Activated CD4-positive, alpha-beta T cell treated with anti-CD3 and anti-CD28 coated beads, Interleukin-2, amount 50 U/mL, for 16 hours (primary cell): ENCODE data around the gene CHI3L1.
"Not testable (repeated sequence)": the region's sequence is repeated elsewhere in the genome, so short reads cannot be mapped to it uniquely, and the experiment has no call there.

Experiments
- DNase-seq: peaks from one replicate; pipeline ENCODE4 v3.0.0-alpha.2; 2020

The CHI3L1 gene

DNA sequence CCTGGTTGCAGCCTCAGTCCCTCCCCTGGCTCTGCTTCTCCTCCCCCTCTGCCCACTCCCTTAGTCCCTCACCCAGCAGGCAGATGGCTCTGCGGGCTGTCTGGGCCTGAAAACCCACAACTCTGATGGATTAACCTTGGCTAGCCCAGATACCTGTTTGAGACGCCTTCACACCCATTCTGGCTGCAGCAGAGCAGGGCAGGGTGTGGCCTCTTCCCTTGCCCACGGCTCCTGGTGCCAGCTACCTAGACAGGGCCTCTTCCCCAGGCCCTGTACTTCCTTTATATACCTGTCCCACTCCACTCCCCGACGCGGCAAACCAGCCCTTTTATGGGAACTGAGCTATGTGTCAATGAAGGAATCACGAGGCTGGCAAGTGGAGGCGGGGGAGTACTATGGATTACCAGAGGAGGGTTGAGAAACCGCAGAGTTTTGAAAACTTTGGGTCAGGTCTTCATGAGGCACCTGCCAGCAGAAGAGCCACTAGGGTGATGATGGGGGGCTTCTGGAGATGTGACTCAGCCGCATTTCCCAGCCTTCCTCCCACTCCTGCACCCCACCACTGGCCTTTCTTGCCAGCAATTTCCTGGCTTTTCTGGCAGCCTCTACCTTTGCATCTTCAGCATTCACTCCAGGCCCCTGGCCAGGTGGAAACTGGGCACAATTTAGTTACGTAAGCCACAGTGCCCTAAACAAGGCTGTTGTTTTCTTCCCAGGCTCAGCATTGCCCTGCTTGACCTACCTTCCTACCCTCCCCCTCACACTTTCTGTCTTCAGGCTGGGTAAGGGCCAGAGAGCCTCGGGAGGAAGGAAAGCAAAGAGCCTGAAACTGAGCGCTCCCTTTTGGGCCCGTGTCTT is at the start of gene CHI3L1:
CHI3L1 (minus strand) TSS at position 259 of the 858 bp plus-strand sequence; CDS start at position 178, 81 bp downstream.
- DNase-seq, result no peak

- DNase-seq, result not testable (repeated sequence)
Measured at GRCh38 chr1:203234901-203235300, 48.4 kb upstream of the CHI3L1 start.

DNA sequence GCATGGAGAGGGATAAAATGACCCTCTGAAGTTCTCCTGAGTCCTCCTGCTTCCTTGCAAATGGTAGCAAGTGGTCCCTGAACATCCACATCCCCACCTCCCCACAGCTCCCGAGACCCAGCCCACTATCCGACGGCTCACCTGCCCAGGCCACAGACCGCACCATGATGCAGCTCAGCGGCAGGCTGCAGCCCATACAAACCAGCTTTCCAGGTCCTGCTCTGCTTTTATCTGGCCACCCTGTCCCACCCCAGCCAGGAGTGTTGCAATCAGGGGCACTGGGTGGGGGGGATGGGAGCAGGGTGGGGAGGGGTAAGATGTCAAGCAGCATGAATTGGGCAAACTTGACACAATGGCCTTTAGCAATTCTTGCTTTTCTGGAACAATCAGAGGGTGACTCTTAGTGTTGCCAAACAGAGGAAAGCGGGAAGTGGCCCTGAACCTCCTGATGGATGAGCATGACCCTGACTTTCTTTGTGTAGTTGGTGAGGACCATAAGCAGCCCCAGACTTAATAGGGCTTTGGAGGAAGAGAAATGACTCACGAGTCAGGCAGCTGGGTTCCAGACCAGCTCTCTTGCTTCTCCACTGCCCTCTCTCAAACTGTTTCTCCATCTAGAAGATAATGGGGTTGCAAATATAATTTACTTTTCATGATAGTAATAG is 43.1 kb upstream of the CHI3L1 start, which contains the start of gene CHIT1:
CHIT1 (minus strand) TSS at position 203 of the 665 bp plus-strand sequence; CDS start at position 166, 37 bp downstream.
- no peak for DNase-seq

GRCh38 chr1:203228670-203229069 is 42.2 kb upstream of the CHI3L1 start:
- DNase-seq, result no peak

- no peak for DNase-seq
Measured at GRCh38 chr1:203227371-203228083, 41.0 kb upstream of the CHI3L1 start.

DNA sequence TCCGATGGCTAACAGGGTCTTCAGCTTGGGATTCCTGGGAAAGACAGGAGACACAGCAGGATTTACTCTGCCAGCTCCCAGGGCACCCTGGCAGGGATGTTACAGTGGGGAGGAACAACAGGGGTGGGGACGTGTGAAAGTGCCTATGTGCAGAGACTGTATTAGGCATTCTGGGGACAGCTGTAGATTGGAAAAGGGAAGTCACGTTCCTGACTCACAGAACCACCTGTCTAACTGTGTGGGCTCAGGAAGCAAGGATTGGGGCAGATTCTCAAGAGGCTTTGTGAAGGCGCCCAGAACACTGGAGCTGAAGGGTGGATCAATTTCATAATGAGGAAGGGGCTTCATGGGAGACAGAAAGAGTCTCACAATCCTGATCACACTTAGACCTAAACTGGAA is 38.6 kb upstream of the CHI3L1 start:
- no peak for DNase-seq

DNA sequence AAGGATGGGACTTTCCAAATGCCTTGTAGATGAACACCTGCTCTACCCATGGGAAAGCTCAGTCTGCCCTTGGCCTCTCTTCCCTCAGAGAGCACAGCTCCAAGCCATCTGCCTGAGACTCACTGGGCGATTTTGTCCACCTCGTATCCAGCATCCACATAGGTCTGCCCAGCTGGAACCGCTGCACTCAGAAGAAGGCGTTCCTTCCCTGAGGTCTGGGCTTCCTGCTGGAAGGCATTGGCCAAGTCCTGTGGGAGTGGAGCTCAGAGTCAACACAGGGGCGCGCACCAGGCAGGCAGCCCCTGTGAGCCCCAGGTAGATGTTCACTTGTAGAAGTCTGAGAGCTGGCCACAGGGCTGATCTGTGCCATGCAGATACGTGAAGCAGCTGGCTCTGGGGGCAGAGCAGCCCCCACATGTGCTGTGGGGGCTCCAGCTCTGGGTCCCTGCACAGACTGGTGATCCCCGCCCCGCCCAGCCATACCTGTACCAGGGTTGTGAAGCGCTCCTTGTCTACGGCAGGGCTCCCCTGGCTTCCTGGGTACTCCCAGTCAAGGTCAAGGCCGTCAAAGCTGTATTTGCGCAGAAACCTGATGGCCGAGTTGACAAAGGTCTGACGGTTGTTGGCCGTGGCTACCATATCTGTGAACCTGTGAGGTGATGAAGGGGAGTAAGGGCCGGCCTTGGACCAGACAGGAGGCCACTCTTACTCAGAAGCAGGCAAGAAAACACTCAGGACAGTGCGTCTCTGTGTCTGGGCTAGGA is 36.7 kb upstream of the CHI3L1 start:
- no peak for DNase-seq

- no peak for DNase-seq
Measured at GRCh38 chr1:203219934-203220333, 33.4 kb upstream of the CHI3L1 start.

- no peak for DNase-seq
Measured at GRCh38 chr1:203219171-203219570, 32.7 kb upstream of the CHI3L1 start.

DNA sequence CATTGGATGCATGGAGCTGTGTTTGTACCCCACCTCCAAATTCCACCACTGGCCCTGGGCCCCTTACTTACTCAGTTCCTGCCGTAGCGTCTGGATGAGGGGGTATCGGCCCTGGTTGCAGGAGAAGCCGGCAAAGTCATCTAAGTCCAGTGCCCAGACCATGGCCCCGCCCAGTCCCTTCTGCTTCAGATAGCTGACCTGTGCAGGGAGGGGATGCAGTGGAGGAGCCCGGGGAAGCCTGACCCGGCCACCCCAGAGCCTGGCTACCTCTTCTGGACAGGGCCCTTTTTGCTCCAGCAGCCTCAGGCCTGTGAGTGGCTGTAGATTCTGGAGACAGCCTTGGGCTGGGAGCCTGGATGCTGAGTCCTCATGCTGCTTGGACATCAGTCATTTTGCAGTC is 31.2 kb upstream of the CHI3L1 start:
- no peak for DNase-seq

DNA sequence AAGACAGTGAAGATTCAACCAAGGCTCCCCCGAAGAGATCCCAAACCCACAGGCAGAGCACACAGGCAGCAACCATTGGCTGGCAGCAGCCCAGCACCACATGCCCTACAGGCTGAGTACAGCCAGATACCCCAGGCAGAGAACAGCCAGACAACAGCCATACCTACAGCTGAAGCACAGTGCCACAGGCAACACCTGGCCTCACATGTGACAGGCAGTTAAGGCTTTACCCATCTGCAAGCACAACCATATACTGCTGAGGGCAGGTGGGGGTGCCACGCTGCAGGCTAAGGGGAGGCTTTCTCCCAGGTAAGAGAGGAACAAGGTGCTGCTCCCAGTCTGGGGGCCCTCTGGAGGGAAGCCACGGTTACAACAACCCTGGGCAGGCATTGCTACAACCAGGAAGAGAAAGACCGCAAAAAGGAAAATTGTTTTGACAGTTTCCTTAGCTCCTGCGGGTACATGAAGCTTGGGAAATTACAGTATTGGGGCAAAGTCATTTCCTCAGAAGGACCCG is 30.7 kb upstream of the CHI3L1 start:
- DNase-seq, result no peak

GRCh38 chr1:203216274-203217138 is 30.0 kb upstream of the CHI3L1 start:
- DNase-seq, result peak; percentile 61

DNA sequence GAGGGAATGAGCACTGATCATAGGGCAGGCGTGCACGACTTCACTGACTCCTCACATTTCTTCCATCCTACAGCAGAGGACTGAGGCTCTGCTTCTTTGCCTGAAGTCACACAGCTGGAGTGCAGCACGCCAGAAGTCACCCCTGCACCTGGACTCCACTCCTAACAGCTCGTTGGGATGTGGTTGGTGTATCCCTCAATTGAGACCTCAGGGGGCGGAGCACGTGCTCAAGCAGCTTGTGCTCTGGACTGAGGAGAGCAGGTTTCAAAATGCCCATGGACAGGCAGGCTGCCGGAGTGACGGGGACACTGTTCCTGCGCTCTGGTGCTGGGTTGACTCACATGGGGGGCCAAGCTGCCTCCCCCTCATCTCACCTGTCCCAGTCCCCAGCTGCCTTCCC is 29.1 kb upstream of the CHI3L1 start:
- DNase-seq, result no peak

- no peak for DNase-seq
Measured at GRCh38 chr1:203214871-203215270, 28.4 kb upstream of the CHI3L1 start.

GRCh38 chr1:203213126-203213525 is 26.6 kb upstream of the CHI3L1 start:
- DNase-seq, result no peak

DNA sequence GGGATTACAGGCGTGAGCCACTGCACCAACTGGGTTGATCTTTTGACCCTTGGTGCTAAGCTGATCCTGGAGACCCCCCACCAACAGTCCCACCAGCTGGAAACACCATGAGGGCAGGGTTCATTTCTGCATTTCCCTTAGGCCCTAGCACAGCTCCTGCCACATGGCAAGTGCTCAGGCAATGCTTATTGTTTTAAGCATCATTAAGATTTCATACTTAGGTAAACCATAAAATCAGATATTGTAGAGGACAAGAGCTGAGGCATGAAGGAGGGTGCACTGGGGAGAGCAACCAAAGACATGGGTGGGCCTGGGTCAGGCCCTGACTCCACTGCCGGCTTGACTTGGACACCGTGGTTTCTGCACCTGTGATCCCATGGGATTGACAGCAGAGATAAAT is 25.3 kb upstream of the CHI3L1 start:
- no peak for DNase-seq

GRCh38 chr1:203210988-203211387 is 24.5 kb upstream of the CHI3L1 start:
- no peak for DNase-seq

DNA sequence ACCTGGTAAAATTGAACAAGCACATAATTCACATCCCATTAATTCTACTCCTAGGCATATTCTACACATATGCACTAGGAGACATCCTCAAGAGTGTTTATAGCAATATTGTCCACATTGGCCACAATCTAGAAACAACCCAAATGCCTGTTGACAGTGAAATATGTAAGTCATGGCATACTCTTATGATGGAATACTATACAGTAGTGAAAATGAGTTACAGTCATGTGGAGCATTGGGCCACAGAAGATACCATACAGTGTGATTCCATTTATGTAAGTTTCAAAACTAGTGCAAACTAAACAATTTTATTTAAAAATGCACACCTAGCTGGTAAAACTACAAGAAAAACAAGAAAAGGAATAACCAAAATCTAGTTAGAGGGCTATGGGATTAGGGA is 23.8 kb upstream of the CHI3L1 start:
- DNase-seq, result no peak

GRCh38 chr1:203208181-203208580 is 21.7 kb upstream of the CHI3L1 start:
- no peak for DNase-seq

GRCh38 chr1:203207751-203208150 is 21.2 kb upstream of the CHI3L1 start:
- DNase-seq, result no peak

- DNase-seq, result no peak
Measured at GRCh38 chr1:203206129-203206687, 19.7 kb upstream of the CHI3L1 start.
